Measurements from ENCODE around the gene SUSD6.

DNA sequence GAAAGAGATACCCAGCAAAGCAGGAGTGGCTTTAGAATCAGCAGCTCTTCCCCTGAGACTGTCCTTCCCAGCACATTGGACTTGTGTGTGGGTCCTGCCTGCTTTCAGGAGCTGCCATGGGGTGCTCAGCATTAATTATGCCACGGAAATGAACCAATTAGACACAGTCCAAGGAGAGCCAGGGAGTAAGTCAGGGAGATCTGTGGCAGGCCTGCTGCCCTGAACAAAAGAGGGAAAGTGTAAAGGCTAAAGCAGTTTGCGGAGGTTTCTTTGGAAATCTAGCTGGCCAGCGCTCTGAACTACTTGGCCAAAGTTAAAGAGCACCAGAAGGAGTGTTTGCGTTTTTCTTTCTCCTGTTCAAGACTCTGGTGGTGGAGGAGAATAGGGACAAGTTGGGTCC, 89.9 kb downstream of the SUSD6 start:
- no peak for TF ChIP-seq POLR2A (IDR thresholded peaks at IDR 0.05)
- TF ChIP-seq, protein P1, sequence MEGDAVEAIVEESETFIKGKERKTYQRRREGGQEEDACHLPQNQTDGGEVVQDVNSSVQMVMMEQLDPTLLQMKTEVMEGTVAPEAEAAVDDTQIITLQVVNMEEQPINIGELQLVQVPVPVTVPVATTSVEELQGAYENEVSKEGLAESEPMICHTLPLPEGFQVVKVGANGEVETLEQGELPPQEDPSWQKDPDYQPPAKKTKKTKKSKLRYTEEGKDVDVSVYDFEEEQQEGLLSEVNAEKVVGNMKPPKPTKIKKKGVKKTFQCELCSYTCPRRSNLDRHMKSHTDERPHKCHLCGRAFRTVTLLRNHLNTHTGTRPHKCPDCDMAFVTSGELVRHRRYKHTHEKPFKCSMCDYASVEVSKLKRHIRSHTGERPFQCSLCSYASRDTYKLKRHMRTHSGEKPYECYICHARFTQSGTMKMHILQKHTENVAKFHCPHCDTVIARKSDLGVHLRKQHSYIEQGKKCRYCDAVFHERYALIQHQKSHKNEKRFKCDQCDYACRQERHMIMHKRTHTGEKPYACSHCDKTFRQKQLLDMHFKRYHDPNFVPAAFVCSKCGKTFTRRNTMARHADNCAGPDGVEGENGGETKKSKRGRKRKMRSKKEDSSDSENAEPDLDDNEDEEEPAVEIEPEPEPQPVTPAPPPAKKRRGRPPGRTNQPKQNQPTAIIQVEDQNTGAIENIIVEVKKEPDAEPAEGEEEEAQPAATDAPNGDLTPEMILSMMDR (IDR thresholded peaks at IDR 0.05): no peak
